GM12892 (cell line): ENCODE results near the gene TSC22D1.

Experiments used
- POLR2A ChIP-seq: IDR thresholded peaks from 2 replicates; pipeline ENCODE4 v1.6.1; 2011; ENCODE audit warnings: low read depth, low read length, control low read depth
- POLR2AphosphoS5 ChIP-seq: IDR thresholded peaks from 2 replicates; pipeline ENCODE4 v1.6.1; 2011; ENCODE audit warnings: low read depth, low read length, control low read depth
- TAF1 ChIP-seq: IDR thresholded peaks from 2 replicates; pipeline ENCODE4 v1.6.1; 2011; ENCODE audit warnings: low read depth, mild to moderate bottlenecking, control low read depth, low read length, borderline replicate concordance

DNA sequence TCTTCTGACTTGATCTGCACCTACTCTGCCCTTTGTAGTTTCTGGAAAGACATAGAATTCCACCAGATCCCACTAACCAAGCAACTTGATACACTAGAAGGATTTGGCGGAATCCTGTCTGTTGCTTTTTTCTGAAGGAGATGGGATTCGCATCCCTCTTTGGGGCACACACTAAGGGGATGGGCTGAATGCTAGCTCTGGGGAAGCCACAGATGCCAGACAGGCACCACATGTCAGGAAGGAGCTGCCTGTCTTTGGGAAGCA lies 150.4 kb downstream of the TSC22D1 start:
- TF ChIP-seq POLR2AphosphoS5 (no peak), POLR2A (no peak), TAF1 (no peak)
